GM13976 (cell line): Measurements from ENCODE around the gene ISL1.

Source experiments
- DNase-seq: peaks from one replicate; pipeline ENCODE4 v3.0.0; 2012; ENCODE audit warnings: low spot score
- CTCF ChIP-seq: IDR thresholded peaks from 2 replicates; pipeline ENCODE4 v1.5.1; 2012; ENCODE audit warnings: borderline replicate concordance, mild to moderate bottlenecking; ENCODE audit not compliant: insufficient read depth; ENCODE audit errors: extremely low read depth, missing control alignments, control extremely low read depth
- in situ Hi-C: fragments of 300-500 bp; cut with MboI; formaldehyde crosslinking; loops from one replicate; pipeline ENCODE4 v1.12.0; 2022; ENCODE audit warnings: low sequenced_read_pairs, mixed read lengths, inconsistent platforms; ENCODE audit not compliant: unreplicated experiment

Gene ISL1

GRCh38 chr5:51433052-51433710 lies 49.9 kb downstream of the ISL1 start:
- TF ChIP-seq CTCF, result no peak
- in situ Hi-C loops, result no loop called here

GRCh38 chr5:51439232-51439631 lies 56.0 kb downstream of the ISL1 start:
- TF ChIP-seq CTCF, result no peak
- in situ Hi-C loops, result no loop called here

More at GRCh38 chr5:51433052-51433710, 49.9 kb downstream of the ISL1 start:
- no peak for DNase-seq

More at GRCh38 chr5:51439232-51439631, 56.0 kb downstream of the ISL1 start:
- no peak for DNase-seq
